Ascending aorta (tissue), 2 donors: ENCODE measurements around the gene HAUS7. TPM values are rescaled to one million over a fixed set of nuclear protein-coding genes. Genes with fewer than 3 reads are reported as not detected.

ENCODE experiments used
- DNase-seq, 2 donors: peaks; one replicate each; pipeline ENCODE4 v3.0.0-alpha.2; 2019; ENCODE audit warnings: low spot score in 2 of 2
- H3K27ac ChIP-seq, 2 donors: fragments of 200-600 bp; sonication (generic); one replicate each; pipeline ENCODE4 v1.5.1; 2016 to 2017; ENCODE audit warnings: mild to moderate bottlenecking in 1 of 2
- H3K27me3 ChIP-seq: fragments of 200-600 bp; sonication (generic); one replicate; pipeline ENCODE4 v1.5.1; 2017
- H3K36me3 ChIP-seq, 2 donors: fragments of 200-600 bp; sonication (generic); one replicate each; pipeline ENCODE4 v1.5.1; 2016
- H3K4me1 ChIP-seq, 2 donors: fragments of 200-600 bp; sonication (generic); one replicate each; pipeline ENCODE4 v1.5.1; 2016 to 2017; ENCODE audit warnings: mild to moderate bottlenecking in 1 of 2
- H3K4me3 ChIP-seq, 2 donors: fragments of 200-600 bp; sonication (generic); one replicate each; pipeline ENCODE4 v1.5.1; 2016 to 2017; ENCODE audit warnings: mild to moderate bottlenecking in 1 of 2
- H3K9me3 ChIP-seq, 2 donors: fragments of 200-600 bp; sonication (generic); one replicate each; pipeline ENCODE4 v1.5.1; 2016
- CTCF ChIP-seq, 3 experiments: fragments of 200-600 bp in 2 of 3; fragments of 450-650 bp in 1 of 3; sonication (generic) in 2 of 3; IDR thresholded peaks; one replicate each; pipeline ENCODE4 v1.5.1; 2016 to 2019; ENCODE audit warnings: antibody characterized with exemption in 3 of 3, mild to moderate bottlenecking in 1 of 3, moderate library complexity in 1 of 3
- intact Hi-C: fragments of 100-400 bp; cut with DNase I; formaldehyde crosslinking; loops from one replicate; pipeline ENCODE4 v1.15.1; 2023
- total RNA-seq: library from RNA; depleted of rRNA; stranded (reverse); fragments of >200 nt; gene quantifications from one replicate; pipeline ENCODE4 v1.1.0, GENCODE V29; 2016

HAUS7 gene
- total RNA-seq: 22.5 TPM

- H3K9me3 ChIP-seq: no peaks in the 10 kb centered on the region
- peak within 1 kb of the TSS; percentile 55 to 69 for H3K4me3 ChIP-seq
- peak within 1 kb of the TSS; percentile 74 to 80 for H3K27ac ChIP-seq
- peak; percentile 62 to 82 (median 81) for TF ChIP-seq CTCF (IDR thresholded peaks at IDR 0.05)
- intact Hi-C loops: loop anchor here (1.0 to 10.0 kb wide), 4 partner anchors 25 to 904 kb away; partner anchors contain the start of genes CCNQ, EMD and FLNA
- H3K4me1 ChIP-seq: peaks cover 0 to 22% of the 10 kb centered on the region in 2 donors
- no peaks in the 10 kb centered on the region for H3K36me3 ChIP-seq
- DNase-seq: peak; percentile 61 to 94
- H3K27me3 ChIP-seq: no peaks in the 10 kb centered on the region
These were observed at the start of gene HAUS7 for GRCh38 chrX:153470411-153471363. Gene HAUS7, minus strand, starts transcription at chrX:153470576. Its CDS starts 19 bp downstream, at chrX:153470557.

- no peak for DNase-seq
- H3K4me1 ChIP-seq: no peaks in the 10 kb centered on the region
- H3K27me3 ChIP-seq: peaks cover 8% of the 10 kb centered on the region
- no peak overlapping the region for H3K27ac ChIP-seq
- no peak for TF ChIP-seq CTCF (IDR thresholded peaks at IDR 0.05)
- H3K36me3 ChIP-seq: no peaks in the 10 kb centered on the region
- no peaks in the 10 kb centered on the region for H3K9me3 ChIP-seq
- intact Hi-C loops: loop anchor here (5.0 to 10.0 kb wide), 2 partner anchors 182 to 435 kb away; no protein-coding TSS in a partner anchor
- H3K4me3 ChIP-seq: no peak overlapping the region
These were observed 49.4 kb upstream of the HAUS7 start for GRCh38 chrX:153519569-153520286.

- TF ChIP-seq CTCF (IDR thresholded peaks at IDR 0.05): no peak
- Histone ChIP-seq H3K9me3 (no peaks in the 10 kb centered on the region), H3K4me3 (no peak overlapping the region), H3K27me3 (peaks cover 8% of the 10 kb centered on the region), H3K4me1 (no peaks in the 10 kb centered on the region), H3K27ac (no peak overlapping the region), H3K36me3 (no peaks in the 10 kb centered on the region)
- DNase-seq: no peak
- intact Hi-C loops: loop anchor here (5.0 to 10.0 kb wide), 2 partner anchors 181 to 437 kb away; no protein-coding TSS in a partner anchor
These were observed 47.8 kb upstream of the HAUS7 start for GRCh38 chrX:153517946-153518834.

- peaks cover 8% of the 10 kb centered on the region for H3K27me3 ChIP-seq
- H3K4me3 ChIP-seq: no peak within 1 kb of the TSS
- no peaks in the 10 kb centered on the region for H3K9me3 ChIP-seq
- H3K36me3 ChIP-seq: no peaks in the 10 kb centered on the region
- intact Hi-C loops: loop anchor here (5.0 to 10.0 kb wide), 2 partner anchors 180 to 437 kb away; no protein-coding TSS in a partner anchor
- H3K4me1 ChIP-seq: no peaks in the 10 kb centered on the region
- no peak within 1 kb of the TSS for H3K27ac ChIP-seq
- no peak for DNase-seq
- no peak for TF ChIP-seq CTCF (IDR thresholded peaks at IDR 0.05)
These were observed 47.0 kb upstream of the HAUS7 start, which contains the start of gene ATP2B3 for GRCh38 chrX:153517423-153517822. Gene ATP2B3, plus strand, starts transcription at chrX:153517642. Its CDS starts 18,606 bp downstream, at chrX:153536248.

GRCh38 chrX:153516073-153516472 lies 45.7 kb upstream of the HAUS7 start:
- no peak for DNase-seq
- H3K4me3 ChIP-seq: no peak overlapping the region
- intact Hi-C loops: loop anchor here (5.0 to 10.0 kb wide), 2 partner anchors 179 to 439 kb away; no protein-coding TSS in a partner anchor
- no peaks in the 10 kb centered on the region for H3K4me1 ChIP-seq
- no peak for TF ChIP-seq CTCF (IDR thresholded peaks at IDR 0.05)
- no peaks in the 10 kb centered on the region for H3K36me3 ChIP-seq
- no peak overlapping the region for H3K27ac ChIP-seq
- H3K27me3 ChIP-seq: peaks cover 8% of the 10 kb centered on the region
- no peaks in the 10 kb centered on the region for H3K9me3 ChIP-seq
